DOHH2 (cell line): ENCODE measurements around the gene CHRNB1.
"Not testable (repeated sequence)": the region's sequence is repeated elsewhere in the genome, so short reads cannot be mapped to it uniquely, and the experiment has no call there.

Experiments
- H3F3A ChIP-seq: fragments of 200-600 bp; sonication (generic), shearing (Covaris generic); 2 replicates; pipeline ENCODE4 v1.6.0; 2016; ENCODE audit warnings: antibody characterized with exemption, mild to moderate bottlenecking; ENCODE audit not compliant: control insufficient read depth, insufficient read depth
- H3K27ac ChIP-seq: fragments of 200-600 bp; sonication (generic); 2 replicates; pipeline ENCODE4 v1.5.1; 2014; ENCODE audit warnings: low read depth, mild to moderate bottlenecking, low read length, moderate library complexity
- H3K27me3 ChIP-seq: fragments of 200-600 bp; sonication (generic); 2 replicates; pipeline ENCODE4 v1.6.1; 2014; ENCODE audit warnings: mild to moderate bottlenecking, low read length, mixed read lengths; ENCODE audit not compliant: control insufficient read depth
- H3K36me3 ChIP-seq: fragments of 200-600 bp; sonication (generic); 2 replicates; pipeline ENCODE4 v1.6.1; 2014; ENCODE audit warnings: mild to moderate bottlenecking, low read length, moderate library complexity, mixed read lengths; ENCODE audit not compliant: control insufficient read depth
- H3K4me1 ChIP-seq: fragments of 200-600 bp; sonication (generic); 2 replicates; pipeline ENCODE4 v1.6.1; 2014; ENCODE audit warnings: mild to moderate bottlenecking, low read length, mixed read lengths; ENCODE audit not compliant: control insufficient read depth
- H3K4me2 ChIP-seq: fragments of 200-600 bp; sonication (generic); 2 replicates; pipeline ENCODE4 v1.6.0; 2014; ENCODE audit warnings: mild to moderate bottlenecking, low read length, moderate library complexity
- H3K4me3 ChIP-seq: fragments of 200-600 bp; sonication (generic); 2 replicates; pipeline ENCODE4 v1.5.1; 2014; ENCODE audit warnings: mild to moderate bottlenecking, low read length, mixed read lengths
- H3K79me2 ChIP-seq: fragments of 200-600 bp; sonication (generic); 2 replicates; pipeline ENCODE4 v1.6.1; 2014; ENCODE audit warnings: mild to moderate bottlenecking, low read length, mixed read lengths; ENCODE audit not compliant: control insufficient read depth
- H3K9me2 ChIP-seq: fragments of 200-600 bp; sonication (generic); replicated peaks from 2 replicates; pipeline ENCODE4 v1.6.1; 2014; ENCODE audit warnings: mild to moderate bottlenecking, low read length, mixed read lengths; ENCODE audit not compliant: control insufficient read depth
- H3K9me3 ChIP-seq: fragments of 200-600 bp; sonication (generic); 2 replicates; pipeline ENCODE4 v1.6.1; 2014; ENCODE audit warnings: antibody characterized with exemption, low read length, mixed read lengths; ENCODE audit not compliant: control insufficient read depth, insufficient read depth
- H4K20me1 ChIP-seq: fragments of 200-600 bp; sonication (generic); 2 replicates; pipeline ENCODE4 v1.6.0; 2014; ENCODE audit warnings: low read depth, mild to moderate bottlenecking, antibody characterized with exemption, low read length, moderate library complexity; ENCODE audit not compliant: control insufficient read depth, insufficient read depth
- EZH2phosphoT487 ChIP-seq: fragments of 200-600 bp; sonication (generic); IDR thresholded peaks from 2 replicates; pipeline ENCODE4 v1.6.1; 2017; ENCODE audit warnings: borderline replicate concordance, mild to moderate bottlenecking, antibody characterized with exemption, low read length, moderate library complexity, mixed read lengths
- TF ChIP-seq, protein P1 (sequence below): fragments of 200-600 bp; sonication (generic); IDR thresholded peaks from one replicate; pipeline ENCODE4 v1.5.1; 2014; ENCODE audit warnings: antibody characterized with exemption, mild to moderate bottlenecking, low read depth, low read length; ENCODE audit not compliant: poor library complexity, severe bottlenecking

CHRNB1 gene

GRCh38 chr17:7468804-7469389, 24.0 kb downstream of the CHRNB1 start:
- Histone ChIP-seq H3K36me3 (no peaks in the 10 kb centered on the region; the same call in 1 of the 2 replicates), H3K4me2 (no peak overlapping the region), H3K79me2 (peaks cover 8% of the 10 kb centered on the region), H3K4me1 (peaks cover 21% of the 10 kb centered on the region), H4K20me1 (no peaks in the 10 kb centered on the region), H3K9me3 (no peaks in the 10 kb centered on the region), H3F3A (0 out of 2 replicates have a peak, but pooled peaks cover 3% of the 10 kb centered on the region), H3K4me3 (no peak overlapping the region), H3K27me3 (no peaks in the 10 kb centered on the region), H3K27ac (no peak overlapping the region), H3K9me2 (no peaks in the 10 kb centered on the region)
- TF ChIP-seq EZH2phosphoT487, result no peak
- TF ChIP-seq, protein P1, sequence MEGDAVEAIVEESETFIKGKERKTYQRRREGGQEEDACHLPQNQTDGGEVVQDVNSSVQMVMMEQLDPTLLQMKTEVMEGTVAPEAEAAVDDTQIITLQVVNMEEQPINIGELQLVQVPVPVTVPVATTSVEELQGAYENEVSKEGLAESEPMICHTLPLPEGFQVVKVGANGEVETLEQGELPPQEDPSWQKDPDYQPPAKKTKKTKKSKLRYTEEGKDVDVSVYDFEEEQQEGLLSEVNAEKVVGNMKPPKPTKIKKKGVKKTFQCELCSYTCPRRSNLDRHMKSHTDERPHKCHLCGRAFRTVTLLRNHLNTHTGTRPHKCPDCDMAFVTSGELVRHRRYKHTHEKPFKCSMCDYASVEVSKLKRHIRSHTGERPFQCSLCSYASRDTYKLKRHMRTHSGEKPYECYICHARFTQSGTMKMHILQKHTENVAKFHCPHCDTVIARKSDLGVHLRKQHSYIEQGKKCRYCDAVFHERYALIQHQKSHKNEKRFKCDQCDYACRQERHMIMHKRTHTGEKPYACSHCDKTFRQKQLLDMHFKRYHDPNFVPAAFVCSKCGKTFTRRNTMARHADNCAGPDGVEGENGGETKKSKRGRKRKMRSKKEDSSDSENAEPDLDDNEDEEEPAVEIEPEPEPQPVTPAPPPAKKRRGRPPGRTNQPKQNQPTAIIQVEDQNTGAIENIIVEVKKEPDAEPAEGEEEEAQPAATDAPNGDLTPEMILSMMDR, result no peak

- not testable (repeated sequence) for H3K27me3 ChIP-seq, H3K9me2 ChIP-seq, H3K27ac ChIP-seq, H3K4me3 ChIP-seq, H4K20me1 ChIP-seq, H3K36me3 ChIP-seq, H3K4me2 ChIP-seq, H3F3A ChIP-seq, H3K9me3 ChIP-seq
- H3K79me2 ChIP-seq, result peaks cover 11% of the 10 kb centered on the region
- H3K4me1 ChIP-seq, result peaks cover 21% of the 10 kb centered on the region
These were observed 25.0 kb downstream of the CHRNB1 start for GRCh38 chr17:7469843-7470242.

DNA sequence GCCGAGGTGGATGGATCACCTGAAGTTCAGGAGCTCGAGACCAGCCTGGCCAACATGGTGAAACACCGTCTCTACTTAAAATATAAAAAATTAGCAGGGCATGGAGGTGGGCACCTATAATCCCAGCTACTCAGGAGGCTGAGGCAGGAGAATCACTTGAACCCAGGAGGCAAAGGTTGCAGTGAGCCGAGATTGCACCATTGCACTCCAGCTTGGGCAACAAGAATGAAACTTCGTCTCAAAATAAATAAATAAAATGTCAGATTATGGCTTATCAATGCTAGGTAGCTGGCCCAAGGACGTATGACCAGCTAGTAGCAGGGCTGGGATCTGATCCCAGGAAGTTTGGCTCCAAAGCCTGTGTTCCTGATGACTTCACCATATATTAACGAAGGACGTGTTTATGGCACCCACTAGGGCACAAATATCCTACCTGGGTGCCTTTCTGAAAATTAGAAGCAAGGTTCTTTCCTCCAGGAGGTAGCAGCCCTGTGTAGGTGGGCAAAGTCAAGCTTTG, 25.7 kb downstream of the CHRNB1 start:
- H3K4me2 ChIP-seq, H3K4me3 ChIP-seq, H4K20me1 ChIP-seq, H3K27ac ChIP-seq, H3K9me2 ChIP-seq, H3K9me3 ChIP-seq, H3K36me3 ChIP-seq, H3K27me3 ChIP-seq, H3F3A ChIP-seq: not testable (repeated sequence)
- Histone ChIP-seq H3K4me1 (peaks cover 21% of the 10 kb centered on the region), H3K79me2 (peaks cover 11% of the 10 kb centered on the region)

- no peaks in the 10 kb centered on the region for H4K20me1 ChIP-seq
- H3K9me3 ChIP-seq, result no peaks in the 10 kb centered on the region
- no peak overlapping the region for H3K27ac ChIP-seq
- no peak overlapping the region for H3K4me2 ChIP-seq
- TF ChIP-seq, protein P1, result no peak
- TF ChIP-seq EZH2phosphoT487, result no peak
- peaks cover 23% of the 10 kb centered on the region for H3K79me2 ChIP-seq
- 0 out of 2 replicates have a peak, but pooled peaks cover 3% of the 10 kb centered on the region for H3F3A ChIP-seq
- H3K4me1 ChIP-seq, result peaks cover 13% of the 10 kb centered on the region
- H3K36me3 ChIP-seq, result no peaks in the 10 kb centered on the region; the same call in 1 of the 2 replicates
- H3K9me2 ChIP-seq, result no peaks in the 10 kb centered on the region
- no peaks in the 10 kb centered on the region for H3K27me3 ChIP-seq
- no peak overlapping the region for H3K4me3 ChIP-seq
These were observed 26.9 kb downstream of the CHRNB1 start for GRCh38 chr17:7471729-7472128.

DNA sequence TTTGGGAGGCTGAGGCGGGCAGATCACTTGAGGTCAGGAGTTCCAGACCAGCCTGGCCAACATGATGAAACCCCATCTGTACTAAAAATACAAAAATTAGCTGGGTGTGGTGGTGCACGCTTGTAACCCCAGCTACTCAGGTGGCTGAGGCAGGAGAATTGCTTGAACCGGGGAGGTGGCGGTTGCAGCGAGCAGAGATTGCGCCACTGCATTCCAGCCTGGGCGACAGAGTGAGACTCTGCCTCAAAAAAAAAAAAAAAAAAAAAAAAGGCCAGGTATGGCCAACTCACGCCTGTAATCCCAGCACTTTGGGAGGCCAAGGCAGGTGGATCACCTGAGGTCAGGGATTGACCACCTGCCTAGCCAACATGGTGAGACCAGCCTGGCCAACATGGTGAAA, 29.9 kb downstream of the CHRNB1 start:
- H3K9me3 ChIP-seq, H3F3A ChIP-seq, H3K27me3 ChIP-seq, H3K9me2 ChIP-seq, H3K4me2 ChIP-seq, H3K27ac ChIP-seq, H3K4me3 ChIP-seq, H4K20me1 ChIP-seq, H3K36me3 ChIP-seq: not testable (repeated sequence)
- peaks cover 41% of the 10 kb centered on the region for H3K79me2 ChIP-seq
- H3K4me1 ChIP-seq, result peaks cover 13% of the 10 kb centered on the region
